EH (cell line): ENCODE data around the gene KRTAP5-8.
"Not testable (repeated sequence)": the region's sequence is repeated elsewhere in the genome, so short reads cannot be mapped to it uniquely, and the experiment has no call there.

Experiments used
- DNase-seq: peaks from one replicate; pipeline ENCODE4 v3.0.0-alpha.2; 2015; ENCODE audit warnings: low read depth

Gene KRTAP5-8

GRCh38 chr11:71507102-71507501 lies 30.7 kb upstream of the KRTAP5-8 start:
- DNase-seq, result no peak

GRCh38 chr11:71518506-71519471 lies 19.0 kb upstream of the KRTAP5-8 start:
- DNase-seq, result no peak

- DNase-seq, result no peak
These were observed 18.3 kb upstream of the KRTAP5-8 start for GRCh38 chr11:71519546-71519945.

- no peak for DNase-seq
These were observed 12.5 kb upstream of the KRTAP5-8 start for GRCh38 chr11:71525188-71525937.

GRCh38 chr11:71525938-71526495 lies 11.8 kb upstream of the KRTAP5-8 start:
- no peak for DNase-seq

GRCh38 chr11:71526796-71527575 lies 10.8 kb upstream of the KRTAP5-8 start, which contains the start of gene KRTAP5-7:
KRTAP5-7 (plus strand) TSS chr11:71527267; CDS start chr11:71527301, 34 bp downstream.
- DNase-seq, result not testable (repeated sequence)

GRCh38 chr11:71527576-71528210 lies 10.1 kb upstream of the KRTAP5-8 start:
- DNase-seq, result no peak

- no peak for DNase-seq
These were observed 7.2 kb upstream of the KRTAP5-8 start for GRCh38 chr11:71530602-71531001.

- DNase-seq, result no peak
These were observed 5.7 kb upstream of the KRTAP5-8 start for GRCh38 chr11:71532036-71532610.

- not testable (repeated sequence) for DNase-seq
These were observed 2.9 kb upstream of the KRTAP5-8 start for GRCh38 chr11:71534711-71535608.

- DNase-seq, result no peak
These were observed 2.0 kb upstream of the KRTAP5-8 start for GRCh38 chr11:71535825-71536224.

GRCh38 chr11:71537537-71537936 lies 288 bp upstream of the KRTAP5-8 start:
- DNase-seq, result no peak

- no peak for DNase-seq
These were observed 803 bp downstream of the KRTAP5-8 start for GRCh38 chr11:71538666-71538990.

- no peak for DNase-seq
These were observed 1.2 kb downstream of the KRTAP5-8 start for GRCh38 chr11:71539017-71539416.

- not testable (repeated sequence) for DNase-seq
These were observed 2.1 kb downstream of the KRTAP5-8 start for GRCh38 chr11:71539971-71540370.

GRCh38 chr11:71540521-71541304 lies 2.9 kb downstream of the KRTAP5-8 start:
- not testable (repeated sequence) for DNase-seq

- no peak for DNase-seq
These were observed 4.6 kb downstream of the KRTAP5-8 start for GRCh38 chr11:71542382-71542781.

GRCh38 chr11:71542879-71543777 lies 5.3 kb downstream of the KRTAP5-8 start:
- no peak for DNase-seq
